Measurements from ENCODE around the gene SECISBP2.
"Not testable (repeated sequence)": the region's sequence is repeated elsewhere in the genome, so short reads cannot be mapped to it uniquely, and the experiment has no call there.

- not testable (repeated sequence) for TF ChIP-seq CTCF (conservative IDR thresholded peaks at IDR 0.05); EZH2 (IDR thresholded peaks at IDR 0.05; ENCODE audit: low read depth)
Measured at GRCh38 chr9:89282248-89282968, 35.9 kb upstream of the SECISBP2 start.
